DOHH2 (cell line): Measurements from ENCODE around the gene NUMBL.

Experiments
- H3F3A ChIP-seq: fragments of 200-600 bp; sonication (generic), shearing (Covaris generic); 2 replicates; pipeline ENCODE4 v1.6.0; 2016; ENCODE audit warnings: antibody characterized with exemption, mild to moderate bottlenecking; ENCODE audit not compliant: control insufficient read depth, insufficient read depth
- H3K27ac ChIP-seq: fragments of 200-600 bp; sonication (generic); 2 replicates; pipeline ENCODE4 v1.5.1; 2014; ENCODE audit warnings: low read depth, mild to moderate bottlenecking, low read length, moderate library complexity
- H3K27me3 ChIP-seq: fragments of 200-600 bp; sonication (generic); 2 replicates; pipeline ENCODE4 v1.6.1; 2014; ENCODE audit warnings: mild to moderate bottlenecking, low read length, mixed read lengths; ENCODE audit not compliant: control insufficient read depth
- H3K36me3 ChIP-seq: fragments of 200-600 bp; sonication (generic); 2 replicates; pipeline ENCODE4 v1.6.1; 2014; ENCODE audit warnings: mild to moderate bottlenecking, low read length, moderate library complexity, mixed read lengths; ENCODE audit not compliant: control insufficient read depth
- H3K4me1 ChIP-seq: fragments of 200-600 bp; sonication (generic); 2 replicates; pipeline ENCODE4 v1.6.1; 2014; ENCODE audit warnings: mild to moderate bottlenecking, low read length, mixed read lengths; ENCODE audit not compliant: control insufficient read depth
- H3K4me2 ChIP-seq: fragments of 200-600 bp; sonication (generic); 2 replicates; pipeline ENCODE4 v1.6.0; 2014; ENCODE audit warnings: mild to moderate bottlenecking, low read length, moderate library complexity
- H3K4me3 ChIP-seq: fragments of 200-600 bp; sonication (generic); 2 replicates; pipeline ENCODE4 v1.5.1; 2014; ENCODE audit warnings: mild to moderate bottlenecking, low read length, mixed read lengths
- H3K79me2 ChIP-seq: fragments of 200-600 bp; sonication (generic); 2 replicates; pipeline ENCODE4 v1.6.1; 2014; ENCODE audit warnings: mild to moderate bottlenecking, low read length, mixed read lengths; ENCODE audit not compliant: control insufficient read depth
- H3K9me2 ChIP-seq: fragments of 200-600 bp; sonication (generic); replicated peaks from 2 replicates; pipeline ENCODE4 v1.6.1; 2014; ENCODE audit warnings: mild to moderate bottlenecking, low read length, mixed read lengths; ENCODE audit not compliant: control insufficient read depth
- H3K9me3 ChIP-seq: fragments of 200-600 bp; sonication (generic); 2 replicates; pipeline ENCODE4 v1.6.1; 2014; ENCODE audit warnings: antibody characterized with exemption, low read length, mixed read lengths; ENCODE audit not compliant: control insufficient read depth, insufficient read depth
- H4K20me1 ChIP-seq: fragments of 200-600 bp; sonication (generic); 2 replicates; pipeline ENCODE4 v1.6.0; 2014; ENCODE audit warnings: low read depth, mild to moderate bottlenecking, antibody characterized with exemption, low read length, moderate library complexity; ENCODE audit not compliant: control insufficient read depth, insufficient read depth
- EZH2phosphoT487 ChIP-seq: fragments of 200-600 bp; sonication (generic); IDR thresholded peaks from 2 replicates; pipeline ENCODE4 v1.6.1; 2017; ENCODE audit warnings: borderline replicate concordance, mild to moderate bottlenecking, antibody characterized with exemption, low read length, moderate library complexity, mixed read lengths
- TF ChIP-seq, protein P1 (sequence below): fragments of 200-600 bp; sonication (generic); IDR thresholded peaks from one replicate; pipeline ENCODE4 v1.5.1; 2014; ENCODE audit warnings: antibody characterized with exemption, mild to moderate bottlenecking, low read depth, low read length; ENCODE audit not compliant: poor library complexity, severe bottlenecking

NUMBL gene

DNA sequence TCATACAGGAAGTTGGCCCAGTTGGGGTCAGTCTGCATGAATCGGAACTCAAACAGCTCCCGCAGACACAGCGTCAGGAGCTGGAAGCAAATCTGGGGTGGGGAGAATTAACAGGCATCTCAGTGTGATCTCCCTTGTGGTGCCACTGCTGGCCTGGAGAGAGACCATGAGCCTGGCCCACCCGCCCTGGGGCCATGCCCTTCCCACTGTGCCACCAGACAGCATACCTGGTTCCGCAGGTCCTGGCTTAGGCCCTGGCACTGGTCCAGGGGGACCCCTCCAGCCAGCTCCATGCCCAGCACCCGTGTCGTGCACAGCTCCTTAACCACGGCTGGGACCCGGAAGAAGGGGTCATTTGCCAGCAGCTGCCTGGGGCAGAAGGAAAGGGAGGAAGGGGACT, 9.6 kb upstream of the NUMBL start:
- TF ChIP-seq, protein P1, sequence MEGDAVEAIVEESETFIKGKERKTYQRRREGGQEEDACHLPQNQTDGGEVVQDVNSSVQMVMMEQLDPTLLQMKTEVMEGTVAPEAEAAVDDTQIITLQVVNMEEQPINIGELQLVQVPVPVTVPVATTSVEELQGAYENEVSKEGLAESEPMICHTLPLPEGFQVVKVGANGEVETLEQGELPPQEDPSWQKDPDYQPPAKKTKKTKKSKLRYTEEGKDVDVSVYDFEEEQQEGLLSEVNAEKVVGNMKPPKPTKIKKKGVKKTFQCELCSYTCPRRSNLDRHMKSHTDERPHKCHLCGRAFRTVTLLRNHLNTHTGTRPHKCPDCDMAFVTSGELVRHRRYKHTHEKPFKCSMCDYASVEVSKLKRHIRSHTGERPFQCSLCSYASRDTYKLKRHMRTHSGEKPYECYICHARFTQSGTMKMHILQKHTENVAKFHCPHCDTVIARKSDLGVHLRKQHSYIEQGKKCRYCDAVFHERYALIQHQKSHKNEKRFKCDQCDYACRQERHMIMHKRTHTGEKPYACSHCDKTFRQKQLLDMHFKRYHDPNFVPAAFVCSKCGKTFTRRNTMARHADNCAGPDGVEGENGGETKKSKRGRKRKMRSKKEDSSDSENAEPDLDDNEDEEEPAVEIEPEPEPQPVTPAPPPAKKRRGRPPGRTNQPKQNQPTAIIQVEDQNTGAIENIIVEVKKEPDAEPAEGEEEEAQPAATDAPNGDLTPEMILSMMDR: no peak
- no peak for TF ChIP-seq EZH2phosphoT487
- H4K20me1 ChIP-seq: no peaks in the 10 kb centered on the region
- H3K9me3 ChIP-seq: no peaks in the 10 kb centered on the region
- H3K79me2 ChIP-seq: no peaks in the 10 kb centered on the region
- H3K4me2 ChIP-seq: no peak overlapping the region
- no peaks in the 10 kb centered on the region for H3K9me2 ChIP-seq
- H3K27me3 ChIP-seq: no peaks in the 10 kb centered on the region
- peaks cover 15% of the 10 kb centered on the region for H3K36me3 ChIP-seq
- no peak overlapping the region for H3K27ac ChIP-seq
- no peaks in the 10 kb centered on the region for H3F3A ChIP-seq
- no peak overlapping the region for H3K4me3 ChIP-seq
- no peaks in the 10 kb centered on the region for H3K4me1 ChIP-seq

GRCh38 chr19:40697007-40697406, 6.6 kb upstream of the NUMBL start:
- Histone ChIP-seq H3K9me3 (no peaks in the 10 kb centered on the region), H3K4me3 (no peak overlapping the region), H3K79me2 (no peaks in the 10 kb centered on the region), H3F3A (no peaks in the 10 kb centered on the region), H3K36me3 (peaks cover 4% of the 10 kb centered on the region; the same call in 1 of the 2 replicates), H3K4me1 (no peaks in the 10 kb centered on the region), H3K27ac (no peak overlapping the region), H3K27me3 (no peaks in the 10 kb centered on the region), H3K9me2 (no peaks in the 10 kb centered on the region), H3K4me2 (no peak overlapping the region), H4K20me1 (0 out of 2 replicates have a peak, but pooled peaks cover 3% of the 10 kb centered on the region)
- TF ChIP-seq EZH2phosphoT487: no peak
- TF ChIP-seq, protein P1: no peak

- Histone ChIP-seq H3K27ac (no peak overlapping the region), H3K4me1 (peaks cover 7% of the 10 kb centered on the region), H3K27me3 (no peaks in the 10 kb centered on the region), H3K79me2 (no peaks in the 10 kb centered on the region), H3K4me2 (no peak overlapping the region), H3K4me3 (no peak overlapping the region), H3F3A (no peaks in the 10 kb centered on the region), H3K9me2 (no peaks in the 10 kb centered on the region), H3K36me3 (no peaks in the 10 kb centered on the region), H3K9me3 (no peaks in the 10 kb centered on the region), H4K20me1 (0 out of 2 replicates have a peak, but pooled peaks cover 3% of the 10 kb centered on the region)
- no peak for TF ChIP-seq EZH2phosphoT487
- TF ChIP-seq, protein P1: no peak
These were observed 5.4 kb upstream of the NUMBL start for GRCh38 chr19:40695881-40696280.

- H4K20me1 ChIP-seq: 0 out of 2 replicates have a peak, but pooled peaks cover 3% of the 10 kb centered on the region
- no peaks in the 10 kb centered on the region for H3F3A ChIP-seq
- H3K79me2 ChIP-seq: no peaks in the 10 kb centered on the region
- H3K36me3 ChIP-seq: no peaks in the 10 kb centered on the region
- H3K4me1 ChIP-seq: peaks cover 24% of the 10 kb centered on the region
- H3K9me2 ChIP-seq: no peaks in the 10 kb centered on the region
- no peaks in the 10 kb centered on the region for H3K9me3 ChIP-seq
- H3K27me3 ChIP-seq: no peaks in the 10 kb centered on the region
- TF ChIP-seq EZH2phosphoT487: no peak
- TF ChIP-seq, protein P1: no peak
- no peak overlapping the region for H3K4me2 ChIP-seq
- H3K4me3 ChIP-seq: no peak overlapping the region
- no peak overlapping the region for H3K27ac ChIP-seq
These were observed 3.4 kb upstream of the NUMBL start for GRCh38 chr19:40693896-40694295.
